GM12878 (cell line): Measurements from ENCODE around the gene DOCK2. TPM values are rescaled to one million over a fixed set of nuclear protein-coding genes. Genes with fewer than 3 reads are reported as not detected.
A peak's percentile ranks its signal among the peaks of the same experiment; 100 is the strongest.

ENCODE experiments used
- ATAC-seq: fragments of 200-7000 bp; cut with Tn5 transposase; 3 replicates; pipeline ENCODE4 v1.9.1; 2020; ENCODE audit warnings: mild to moderate bottlenecking, moderate library complexity
- BruUV-seq: library from RNA; stranded (reverse); fragments of 400-500 nt; replicated peaks from 2 replicates; lab custom pipeline; 2021; lab: Mats Ljungman, UMichigan
- CTCF ChIA-PET: fragments of 300-600 bp; sonication (Branson Sonifier 250); formaldehyde crosslinking; extraction: SDS; loops from one replicate; lab custom pipeline; 2021; ENCODE audit warnings: inconsistent platforms; lab: Yijun Ruan, JAX
- POLR2A ChIA-PET: fragments of 350-600 bp; formaldehyde crosslinking; extraction: SDS; loops from one replicate; lab custom pipeline; 2021; ENCODE audit warnings: inconsistent platforms; lab: Charles Lee
- RAD21 ChIA-PET: fragments of 300-600 bp; sonication (Branson Sonifier 250); formaldehyde crosslinking; loops from one replicate; lab custom pipeline; 2023; ENCODE audit warnings: antibody characterized with exemption; ENCODE audit not compliant: unreplicated experiment; lab: Charles Lee
- SMC1A ChIA-PET: fragments of 300-600 bp; sonication (Branson Sonifier 250); formaldehyde crosslinking; loops from one replicate; lab custom pipeline; 2023; ENCODE audit not compliant: unreplicated experiment, uncharacterized antibody; lab: Charles Lee
- DNase-seq: peaks from one replicate; pipeline ENCODE4 v3.0.0-alpha.2; 2011; ENCODE audit warnings: low read depth, low spot score
- FAIRE-seq: peaks from 3 replicates; lab custom pipeline; 2011; peaks lifted over from hg19 to GRCh38; lab: Jason Lieb, UNC
- H2AFZ ChIP-seq: 2 replicates; pipeline ENCODE4 v1.6.0; 2011; ENCODE audit warnings: low read depth, low read length, control low read depth; ENCODE audit not compliant: control insufficient read depth
- H3K27ac ChIP-seq: 2 replicates; pipeline ENCODE4 v1.5.1; 2011; ENCODE audit warnings: control low read depth; ENCODE audit not compliant: control insufficient read depth, insufficient read depth
- H3K27me3 ChIP-seq, 2 experiments: replicated peaks in 1 of 2; 2 replicates each; pipeline versions ENCODE4 v1.6.0 to v1.6.1; 2011; ENCODE audit warnings: low read length in 1 of 2; ENCODE audit not compliant: control insufficient read depth in 2 of 2, insufficient read depth in 2 of 2
- H3K36me3 ChIP-seq, 2 experiments: 2 replicates each; pipeline ENCODE4 v1.5.1; 2011; ENCODE audit warnings: low read length in 1 of 2; ENCODE audit not compliant: control insufficient read depth in 2 of 2, insufficient read depth in 2 of 2
- H3K4me1 ChIP-seq: 2 replicates; pipeline ENCODE4 v1.6.1; 2011; ENCODE audit warnings: mild to moderate bottlenecking, low read length, moderate library complexity, mixed read lengths; ENCODE audit not compliant: control insufficient read depth, insufficient read depth
- H3K4me2 ChIP-seq: 2 replicates; pipeline ENCODE4 v1.6.0; 2011; ENCODE audit warnings: control low read depth; ENCODE audit not compliant: control insufficient read depth, insufficient read depth
- H3K4me3 ChIP-seq: fragments of 200-600 bp; sonication (generic); 2 replicates; pipeline ENCODE4 v1.5.1; 2016
- H3K79me2 ChIP-seq: 2 replicates; pipeline ENCODE4 v1.6.0; 2011; ENCODE audit warnings: low read length; ENCODE audit not compliant: control insufficient read depth, insufficient read depth
- H3K9ac ChIP-seq: 2 replicates; pipeline ENCODE4 v1.8.0; 2011; ENCODE audit warnings: low read length, control low read depth, mixed read lengths; ENCODE audit not compliant: control insufficient read depth, insufficient read depth
- H3K9me3 ChIP-seq: replicated peaks from 3 replicates; pipeline ENCODE4 v1.5.1; 2011; ENCODE audit warnings: mild to moderate bottlenecking, low read length; ENCODE audit not compliant: control insufficient read depth, insufficient read depth
- H4K20me1 ChIP-seq: 2 replicates; pipeline ENCODE4 v1.6.0; 2011; ENCODE audit not compliant: control insufficient read depth, insufficient read depth
- BRCA1 ChIP-seq: IDR thresholded peaks from 2 replicates; pipeline ENCODE4 v1.6.1; 2011; ENCODE audit warnings: low read depth, low read length, improper control_type of control experiment
- CHD2 ChIP-seq: IDR thresholded peaks from 2 replicates; pipeline ENCODE4 v1.6.1; 2011; ENCODE audit warnings: low read depth, low read length, improper control_type of control experiment, borderline replicate concordance
- EP300 ChIP-seq, 2 experiments: fragments of 150-350 bp in 1 of 2; IDR thresholded peaks; 2 replicates each; pipeline ENCODE4 v1.6.1; 2011 to 2012; ENCODE audit warnings: low read depth in 2 of 2, low read length in 2 of 2, borderline replicate concordance in 1 of 2, improper control_type of control experiment in 1 of 2, inconsistent platforms in 1 of 2; ENCODE audit not compliant: control insufficient read depth in 1 of 2
- FOS ChIP-seq: IDR thresholded peaks from 3 replicates; pipeline ENCODE4 v1.6.1; 2011; ENCODE audit warnings: borderline replicate concordance; ENCODE audit not compliant: insufficient read length; ENCODE audit errors: extremely low read depth
- TBL1XR1 ChIP-seq: IDR thresholded peaks from 2 replicates; pipeline ENCODE4 v1.6.1; 2012; ENCODE audit warnings: low read depth, low read length, improper control_type of control experiment
- WGBS: methylation state at CpG from one replicate; pipeline ENCODE4 v1.1.6; 2016; ENCODE audit warnings: low lambda C conversion rate; ENCODE audit not compliant: insufficient replicate concordance, insufficient coverage; ENCODE audit errors: missing lambda C conversion rate; 5-methylcytosine and 5-hydroxymethylcytosine counted together
- in situ Hi-C: fragments of 300-500 bp; cut with MboI; formaldehyde crosslinking; loops from 9 replicates; pipeline ENCODE4 v1.14.3; 2018; ENCODE audit warnings: mixed read lengths
- intact Hi-C: fragments of 100-400 bp; cut with micrococcal nuclease; formaldehyde crosslinking; loops from one replicate; pipeline ENCODE4 v1.14.2; 2022; ENCODE audit not compliant: unreplicated experiment
- polyA plus RNA-seq, 11 experiments: library from polyadenylated mRNA; depleted of rRNA in 4 of 11; unstranded in 6 of 11; stranded (reverse) in 5 of 11; fragments of >200 nt; fragmentation: Nextera tagmentation in 4 of 11; fragmentation: Illumina TruSeq in 1 of 11; extraction: Ambion mirVana in 4 of 11; extraction: Trizol in 1 of 11; gene quantifications; 1 replicate in 1 of 11; 2 replicates in 10 of 11; pipeline versions ENCODE4 v1.2.1 to v1.2.3, GENCODE V29; 2011 to 2016; ENCODE audit warnings: inconsistent platforms in 2 of 11, missing spikeins in 2 of 11, low read depth in 1 of 11
- total RNA-seq, 4 experiments: library from RNA; depleted of rRNA in 3 of 4; stranded (reverse); fragments of >200 nt in 3 of 4; fragmentation: Illumina TruSeq in 1 of 4; extraction: Trizol in 1 of 4; gene quantifications; 2 replicates each; pipeline versions ENCODE4 v1.2.1 to v1.2.3, GENCODE V29; 2013 to 2021

DOCK2 gene
- total and polyA plus RNA-seq, 10 of the 15 experiments (the other 5 are each of a cell fraction or from before 2014, with no cell fraction given), result 34.2 to 192 (median 118) TPM

DNA sequence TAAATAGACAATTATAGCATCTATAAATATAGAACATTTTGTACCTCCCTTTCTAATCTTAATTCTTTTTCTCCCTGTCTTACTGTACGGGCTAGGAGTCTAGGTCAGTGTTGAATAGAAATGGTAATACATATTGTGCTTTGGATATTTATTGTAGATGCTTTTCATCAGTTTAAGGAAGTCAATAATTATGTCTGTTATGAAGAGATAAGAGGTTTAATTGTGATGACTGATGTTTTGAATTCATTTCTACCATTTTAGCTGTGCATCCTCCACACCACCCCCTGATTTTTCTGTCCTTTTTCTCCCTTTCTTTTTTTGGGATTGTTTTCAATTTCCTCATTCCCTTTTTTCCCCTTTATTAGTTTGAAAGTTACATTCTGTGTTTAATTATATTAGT is 95.8 kb downstream of the DOCK2 start:
- in situ Hi-C loops, result no loop called here
- POLR2A ChIA-PET, result interaction anchor here (1.1 to 1.3 kb wide), 2 partner anchors 9 to 17 kb away, joined by 3 to 5 read pairs; no protein-coding TSS in a partner anchor
- FAIRE-seq (no peak), DNase-seq (no peak)
- intact Hi-C loops, result no loop called here
- Histone ChIP-seq H3K36me3 (peaks cover 12 to 57% of the 10 kb centered on the region in 2 experiments), H3K79me2 (peaks cover 6% of the 10 kb centered on the region), H3K4me1 (peaks cover 6% of the 10 kb centered on the region; the same call in 1 of the 2 replicates), H3K4me2 (no peak overlapping the region), H4K20me1 (no peaks in the 10 kb centered on the region), H2AFZ (no peak overlapping the region)
- no TSS peak for BruUV-seq
- RAD21 ChIA-PET, result interaction anchor here (1.3 kb wide), 2 partner anchors 11 to 14 kb away, joined by 3 to 4 read pairs; no protein-coding TSS in a partner anchor
- WGBS, result 100% methylated on average over 1 of the region's 1 CpG
- TF ChIP-seq TBL1XR1, result no peak
- TF ChIP-seq, all 136 proteins: peak for 0
- no peak overlapping the region for H3K9ac ChIP-seq
- no peaks in the 10 kb centered on the region; the same call in 2 of the 3 replicates for H3K9me3 ChIP-seq
- H3K27me3 ChIP-seq, result no peaks in the 10 kb centered on the region
- ChIA-PET SMC1A (interaction anchor here (1.0 to 26.1 kb wide), 5 partner anchors 11 to 118 kb away, joined by 3 to 315 read pairs (median 3); no protein-coding TSS in a partner anchor), CTCF (interaction anchor here (1.1 to 1.6 kb wide), 2 partner anchors 11 to 29 kb away, joined by 4 to 6 read pairs; no protein-coding TSS in a partner anchor)
- H3K27ac ChIP-seq, result no peak overlapping the region
- H3K4me3 ChIP-seq, result no peak overlapping the region
- no peak for ATAC-seq

DNA sequence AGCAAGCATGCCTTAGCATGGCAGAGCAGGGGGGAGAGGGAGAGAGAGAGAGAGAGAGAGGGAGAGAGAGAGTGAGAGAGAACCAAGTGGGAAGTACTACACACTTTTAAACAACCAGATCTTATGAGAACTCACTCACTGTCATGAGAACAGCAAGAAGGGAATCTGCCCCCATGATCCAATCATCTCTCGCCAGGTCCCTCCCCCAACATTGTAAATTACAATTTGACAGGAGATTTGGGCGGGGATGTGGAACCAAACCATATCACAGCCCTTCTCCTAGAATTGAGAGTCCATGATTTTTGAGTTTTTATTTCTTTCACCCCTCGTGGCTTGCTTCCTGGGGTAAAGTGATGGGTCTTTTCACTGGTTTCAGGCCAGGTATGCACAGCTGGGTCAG is 98.8 kb downstream of the DOCK2 start:
- ChIA-PET SMC1A (interaction anchor here (1.1 to 26.1 kb wide), 4 partner anchors 8 to 73 kb away, joined by 3 to 315 read pairs (median 4); no protein-coding TSS in a partner anchor), POLR2A (interaction anchor here (0.6 kb wide), 1 partner anchor 31 kb away, joined by 3 read pairs; no protein-coding TSS in a partner anchor), CTCF (interaction anchor here (1.4 kb wide), 1 partner anchor 16 kb away, joined by 5 read pairs; no protein-coding TSS in a partner anchor), RAD21 (interaction anchor here (1.3 kb wide), 1 partner anchor 26 kb away, joined by 4 read pairs; no protein-coding TSS in a partner anchor)
- WGBS, result 98% methylated on average over 3 of the region's 3 CpGs
- in situ Hi-C loops, result no loop called here
- peaks cover 6% of the 10 kb centered on the region; the same call in 1 of the 2 replicates for H3K4me1 ChIP-seq
- FAIRE-seq (no peak), DNase-seq (no peak), ATAC-seq (no peak)
- H4K20me1 ChIP-seq, result no peaks in the 10 kb centered on the region
- no TSS peak for BruUV-seq
- H3K36me3 ChIP-seq, result peaks cover 12 to 57% of the 10 kb centered on the region in 2 experiments
- H2AFZ ChIP-seq, result no peak overlapping the region
- intact Hi-C loops, result no loop called here
- no peak overlapping the region for H3K9ac ChIP-seq
- no peak overlapping the region for H3K4me3 ChIP-seq
- TF ChIP-seq CHD2, result no peak
- TF ChIP-seq BRCA1, result no peak
- TF ChIP-seq FOS, result no peak
- TF ChIP-seq EP300 (IDR thresholded peaks at IDR 0.05; ENCODE audit: borderline replicate concordance in 1 of 2, control insufficient read depth in 1 of 2, low read depth in 2 of 2, low read length in 2 of 2), result no peak
- no peak overlapping the region for H3K4me2 ChIP-seq
- peaks cover 6% of the 10 kb centered on the region for H3K79me2 ChIP-seq
- peak overlapping the region; percentile 24; the same call in 1 of the 2 replicates for H3K27ac ChIP-seq
- no peaks in the 10 kb centered on the region; the same call in 2 of the 3 replicates for H3K9me3 ChIP-seq
- no peaks in the 10 kb centered on the region for H3K27me3 ChIP-seq
